NCI-H1930 (cell line): ENCODE data around the gene ACYP2.
"Not testable (repeated sequence)": the region's sequence is repeated elsewhere in the genome, so short reads cannot be mapped to it uniquely, and the experiment has no call there.

Experiments used
- DNase-seq, 2 experiments: peaks; one replicate each; lab custom pipeline; 2025; lab: John Stamatoyannopoulos, UW

Gene ACYP2

DNA sequence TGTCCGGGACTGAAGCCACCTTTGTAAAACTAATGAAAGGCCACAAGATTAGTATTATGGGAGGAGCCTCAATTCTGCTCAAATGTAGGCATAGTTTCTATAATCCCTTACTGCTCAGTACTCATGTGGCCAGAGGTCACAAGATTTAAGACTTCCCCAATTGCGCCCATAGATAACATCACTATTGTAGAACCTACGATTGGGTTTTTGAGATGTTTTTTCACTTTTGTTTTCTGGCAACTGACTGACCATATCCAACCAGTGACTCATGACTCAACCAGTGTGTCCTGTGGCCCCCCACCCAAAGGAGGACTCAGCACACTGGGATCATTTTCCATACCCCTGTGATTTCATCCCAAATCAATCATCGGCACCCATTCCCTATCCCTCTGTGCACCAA lies 155.8 kb downstream of the ACYP2 start:
- no peak for DNase-seq

DNA sequence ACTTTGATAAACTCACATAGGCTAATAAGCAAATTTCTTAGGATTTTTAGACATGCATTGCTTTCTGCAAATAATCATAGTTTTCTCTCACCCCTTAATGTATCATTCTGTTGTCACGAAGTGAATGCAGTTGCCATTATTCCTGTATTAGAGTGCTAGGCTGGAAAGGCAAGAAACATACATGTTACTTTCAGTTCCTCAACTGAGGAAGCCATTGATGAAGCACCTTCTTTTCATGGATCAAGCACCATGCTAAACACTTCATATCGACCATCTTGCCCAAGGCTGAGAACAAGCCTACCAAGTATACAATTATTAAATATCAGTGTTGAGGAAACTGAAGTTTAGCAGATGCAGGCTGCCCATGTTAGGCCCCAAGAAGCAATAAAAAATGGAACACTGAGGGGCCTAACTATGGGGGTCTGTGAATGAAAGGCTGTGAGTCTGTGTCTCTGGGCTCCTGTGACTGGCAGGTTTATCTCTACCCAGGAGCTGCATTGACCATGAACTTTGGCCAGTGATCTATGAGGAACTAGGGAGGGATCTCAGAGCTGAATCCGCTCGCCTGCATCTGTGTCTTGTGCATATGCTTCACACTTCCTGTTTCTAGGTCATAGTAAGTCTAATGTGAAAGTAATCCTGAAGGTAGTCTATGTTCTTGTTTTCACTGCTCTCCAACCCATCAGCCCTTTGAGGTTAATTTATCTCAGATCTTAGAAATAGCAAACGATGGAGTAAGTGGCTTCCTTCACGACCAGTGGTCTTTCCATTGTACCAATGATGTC lies 156.6 kb downstream of the ACYP2 start:
- DNase-seq: no peak

DNA sequence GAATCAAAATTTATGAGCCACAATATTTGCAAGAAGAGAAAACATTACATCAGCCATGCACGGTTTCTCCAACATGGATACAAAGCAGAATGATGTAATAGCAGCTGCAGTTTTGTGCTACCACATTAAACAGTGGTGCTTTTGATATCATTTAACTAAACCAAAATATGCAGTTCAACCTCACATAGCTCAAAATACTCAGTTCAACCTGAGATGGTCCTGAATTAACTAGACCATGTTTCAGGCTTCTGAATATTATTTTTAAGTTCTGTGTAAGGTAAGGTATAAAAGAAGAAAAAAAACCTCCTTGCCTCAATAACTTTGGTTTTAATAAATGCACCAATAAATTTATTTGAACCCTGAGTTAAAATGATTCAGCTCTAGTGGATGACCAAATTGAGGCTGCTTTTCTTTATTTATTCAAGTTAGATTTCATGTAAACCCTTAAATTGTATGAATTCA lies 159.4 kb downstream of the ACYP2 start:
- peak in 1 of 2 experiments; percentile 58 for DNase-seq

DNA sequence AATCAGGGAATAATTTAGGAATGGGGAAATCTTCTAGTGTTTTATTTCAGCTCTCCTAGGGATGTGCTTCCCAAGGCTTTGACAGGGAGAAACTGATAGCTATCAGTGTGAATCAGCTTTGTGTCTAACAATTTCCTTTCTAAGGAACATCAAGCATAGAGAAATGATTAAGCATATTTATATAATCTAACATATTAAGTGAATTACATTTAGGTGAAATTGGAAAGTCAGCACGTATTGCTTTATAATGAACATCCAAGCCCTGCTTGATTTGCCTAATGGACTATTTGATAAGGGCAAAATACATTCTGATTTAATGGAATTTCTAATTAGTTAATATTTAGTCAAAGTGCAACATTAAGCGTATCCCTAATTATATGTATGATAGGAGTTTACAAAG lies 160.1 kb downstream of the ACYP2 start:
- DNase-seq: no peak

DNA sequence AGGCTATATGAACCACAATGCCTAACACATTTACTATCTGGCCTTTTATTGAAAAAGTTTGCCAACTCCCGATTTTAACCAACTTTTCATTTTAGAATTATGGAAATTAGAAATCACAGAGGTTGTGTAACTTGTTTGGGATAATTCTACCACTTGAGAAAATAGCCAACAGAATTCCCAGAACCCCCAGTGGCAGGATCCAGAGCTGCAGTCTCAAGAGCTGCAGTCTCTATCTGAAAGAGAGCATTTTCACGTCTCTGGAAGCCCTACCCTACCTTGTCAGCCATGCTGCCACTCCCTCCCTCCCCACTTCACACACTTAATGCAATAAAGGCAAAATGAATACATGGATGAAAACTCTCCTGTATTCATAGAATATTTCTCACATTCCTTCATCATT lies 164.0 kb downstream of the ACYP2 start:
- DNase-seq: no peak

DNA sequence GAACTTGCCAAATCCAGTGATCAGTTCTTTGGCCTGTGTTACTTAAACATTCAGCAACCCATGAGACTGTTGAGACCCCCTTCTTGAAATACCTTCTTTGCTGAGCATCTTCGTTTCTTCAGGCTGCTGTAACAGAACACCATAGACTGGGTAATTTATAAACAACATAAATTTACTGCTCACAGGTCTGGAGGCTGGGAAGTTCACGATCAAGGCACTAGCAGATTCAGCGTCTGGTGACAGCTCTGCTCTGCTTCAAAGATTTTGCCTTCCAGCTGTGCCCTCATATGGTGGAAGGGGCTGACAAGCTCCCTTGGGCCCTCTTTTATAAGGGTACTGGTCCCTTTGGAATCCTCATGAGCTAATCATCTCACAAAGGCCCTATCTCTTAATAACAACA lies 169.4 kb downstream of the ACYP2 start:
- DNase-seq: no peak

DNA sequence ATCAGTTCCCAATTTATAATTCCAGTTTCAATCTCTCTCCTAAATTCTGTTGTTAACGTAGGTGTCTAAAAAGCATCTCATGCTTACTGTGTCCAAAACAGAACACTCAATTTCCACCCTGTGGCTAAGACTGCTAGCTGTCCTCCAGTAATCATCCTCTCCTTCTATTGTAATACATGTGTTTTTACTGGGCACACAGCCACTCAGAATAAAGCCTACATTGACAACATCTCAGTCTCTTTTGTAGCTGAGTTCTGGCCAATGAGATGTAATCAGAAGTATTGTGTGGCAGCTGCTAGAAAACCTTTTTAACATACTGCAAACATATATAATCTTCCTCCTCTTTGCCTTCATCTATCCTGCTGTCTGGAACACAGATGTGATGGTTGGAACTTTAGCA lies 170.0 kb downstream of the ACYP2 start:
- no peak for DNase-seq

DNA sequence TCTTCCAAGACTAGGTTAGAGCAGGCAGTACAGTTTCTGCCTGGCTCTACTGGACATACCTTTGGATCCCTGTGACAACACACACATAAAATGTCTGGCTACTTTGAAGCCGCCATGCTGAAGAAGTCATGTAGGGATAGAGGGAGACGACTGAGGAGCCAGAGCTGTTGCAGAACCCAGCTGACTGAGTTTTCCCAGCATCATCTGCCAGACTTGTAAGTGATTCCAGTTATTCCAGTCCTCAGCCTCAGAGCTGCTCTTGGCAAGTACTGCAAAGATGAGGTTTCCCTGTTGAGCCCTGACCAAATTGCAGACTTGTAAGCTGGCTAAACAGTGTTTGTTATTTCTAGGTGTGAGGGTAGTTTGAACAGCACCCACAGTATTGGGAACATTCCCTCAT lies 172.1 kb downstream of the ACYP2 start:
- DNase-seq: no peak

DNA sequence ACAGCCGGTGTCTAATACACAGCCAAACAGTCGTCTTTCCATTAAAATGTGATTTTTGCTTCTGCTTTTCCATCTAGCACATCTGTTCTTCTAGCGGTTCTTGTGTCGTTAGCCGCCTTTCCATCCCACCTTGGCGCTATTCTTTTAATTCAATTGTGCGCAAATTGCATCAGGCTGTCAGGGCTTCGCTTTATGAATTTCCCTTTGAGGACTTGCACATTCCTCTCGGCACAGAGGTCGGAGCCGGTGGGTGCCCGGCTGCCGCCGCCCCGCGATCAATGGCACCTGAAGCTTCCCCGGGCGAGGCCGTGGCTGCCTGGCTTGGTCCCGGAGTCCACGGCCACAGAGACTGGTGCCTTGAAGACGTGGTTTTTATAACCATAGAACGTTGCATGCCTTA lies 174.5 kb downstream of the ACYP2 start:
- no peak for DNase-seq

DNA sequence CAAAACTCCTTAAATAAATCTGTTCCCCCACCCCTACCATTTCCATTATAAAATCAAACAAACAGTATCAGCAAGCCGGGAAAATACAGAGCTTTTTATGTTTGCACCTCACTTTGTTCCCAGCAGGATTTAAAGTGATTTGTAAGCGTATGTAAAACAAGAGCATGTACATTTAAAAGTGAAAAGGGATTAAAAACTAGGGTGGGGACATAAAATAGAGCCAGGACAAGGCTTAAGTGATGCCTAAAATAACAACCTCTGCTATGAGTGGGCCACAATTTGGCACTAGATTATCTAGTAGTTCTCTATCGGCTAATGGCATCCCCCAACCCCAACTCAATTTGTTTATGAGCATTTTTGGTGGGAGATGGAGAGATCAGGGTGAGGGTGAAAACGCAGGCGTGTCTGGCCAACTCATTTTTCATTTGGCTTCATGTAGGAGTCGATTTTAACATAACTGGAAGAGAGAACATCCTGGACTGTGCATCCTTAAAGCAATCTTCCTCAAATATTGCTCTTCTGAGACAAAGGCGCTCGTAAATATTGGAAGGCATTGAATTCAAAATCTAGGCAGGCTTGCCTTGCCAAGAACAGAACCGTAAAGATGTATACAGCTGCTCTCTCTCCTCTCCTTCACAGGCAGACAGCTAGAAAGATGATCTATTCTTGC lies 175.1 kb downstream of the ACYP2 start:
- DNase-seq: no peak

DNA sequence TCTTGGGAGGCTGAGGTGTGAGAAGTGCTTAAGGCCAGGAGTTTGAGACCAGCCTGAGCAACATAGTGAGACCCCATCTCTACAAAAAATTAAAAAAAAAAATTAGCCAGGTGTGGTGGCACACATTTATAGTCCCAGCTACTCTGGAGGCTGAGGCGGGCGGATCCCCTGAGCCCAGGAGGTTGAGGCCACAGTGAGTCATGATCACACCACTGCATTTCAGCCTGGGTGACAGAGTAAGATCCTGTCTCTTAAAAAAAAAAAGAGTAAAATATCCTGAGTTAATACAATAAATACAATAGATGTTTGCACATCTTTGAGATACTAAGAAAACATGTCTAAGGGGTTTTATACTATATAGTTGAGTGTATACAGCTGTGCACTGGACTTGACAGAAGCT lies 179.2 kb downstream of the ACYP2 start:
- not testable (repeated sequence) for DNase-seq

DNA sequence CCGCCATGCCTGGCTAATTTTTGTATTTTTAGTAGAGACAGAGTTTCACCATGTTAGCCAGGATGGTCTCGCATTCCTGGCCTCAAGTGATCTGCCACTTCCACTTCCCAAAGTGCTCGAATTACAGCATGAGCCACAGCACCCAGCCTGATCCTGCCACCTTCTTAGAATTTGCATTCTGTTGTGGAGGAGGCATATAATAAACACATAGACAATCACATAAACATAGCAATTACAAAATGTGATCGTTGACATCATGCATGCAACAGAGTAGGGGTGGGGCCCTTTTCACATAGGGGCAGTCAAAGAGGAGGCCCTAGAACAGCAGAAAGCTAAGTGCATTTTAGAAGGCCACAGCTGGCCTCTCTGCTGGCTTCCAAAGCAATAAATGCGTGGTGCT lies 180.5 kb downstream of the ACYP2 start:
- DNase-seq: no peak

DNA sequence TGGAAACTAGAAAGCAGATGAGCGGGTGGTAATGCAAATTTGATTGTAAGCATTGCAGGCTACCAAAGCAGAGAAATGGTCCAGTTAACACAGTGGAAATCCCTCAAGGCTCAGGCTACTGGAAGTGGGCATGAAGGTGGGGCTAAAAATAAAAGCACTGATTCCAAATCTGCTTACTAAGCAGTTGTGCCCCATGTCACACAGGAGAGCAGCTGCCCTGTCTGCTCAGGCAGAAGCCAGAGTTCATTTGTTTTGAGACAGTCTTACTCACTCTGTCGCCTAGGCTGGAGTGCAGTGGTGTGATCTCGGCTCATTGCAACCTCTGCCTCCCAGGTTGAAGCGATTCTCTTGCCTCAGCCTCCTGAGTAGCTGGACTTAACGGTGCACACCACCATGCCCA lies 183.1 kb downstream of the ACYP2 start:
- DNase-seq: no peak

DNA sequence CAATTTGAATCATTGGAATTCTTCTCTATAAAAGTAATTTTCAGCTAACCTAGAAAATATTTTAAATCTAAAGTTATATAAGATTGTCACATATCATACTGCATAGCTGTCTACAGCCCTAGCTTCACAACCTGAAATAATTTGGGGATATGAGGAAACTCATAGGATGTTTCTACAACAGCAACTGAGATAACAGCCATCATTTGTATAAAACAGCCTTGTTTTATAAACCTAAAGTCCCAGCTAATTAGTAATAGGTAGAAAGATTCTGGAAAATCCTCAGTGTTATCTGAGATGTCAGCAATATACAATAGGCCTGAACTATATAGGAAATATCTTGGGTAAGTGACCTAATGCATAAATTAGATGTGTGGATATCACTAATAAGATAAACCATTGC lies 188.2 kb downstream of the ACYP2 start:
- no peak for DNase-seq

DNA sequence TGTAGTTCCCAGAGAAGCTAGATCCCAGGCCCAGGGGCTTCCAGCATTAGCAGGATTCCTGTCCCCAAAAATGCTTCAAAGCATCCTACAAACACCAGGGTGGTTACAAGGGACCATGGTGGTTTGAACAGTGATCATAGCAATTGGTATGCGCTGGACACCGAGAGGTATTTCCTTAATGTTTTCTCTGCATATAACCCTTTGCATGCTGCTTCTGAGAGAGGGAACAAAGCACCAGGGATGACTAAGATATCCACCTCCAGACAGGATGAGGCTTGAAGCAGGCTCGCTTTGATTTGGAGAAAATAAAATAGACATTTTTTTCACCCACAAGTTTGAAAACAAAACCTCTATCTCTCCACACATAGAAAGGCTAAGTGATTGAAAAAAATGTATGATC lies 191.1 kb downstream of the ACYP2 start:
- DNase-seq: no peak

DNA sequence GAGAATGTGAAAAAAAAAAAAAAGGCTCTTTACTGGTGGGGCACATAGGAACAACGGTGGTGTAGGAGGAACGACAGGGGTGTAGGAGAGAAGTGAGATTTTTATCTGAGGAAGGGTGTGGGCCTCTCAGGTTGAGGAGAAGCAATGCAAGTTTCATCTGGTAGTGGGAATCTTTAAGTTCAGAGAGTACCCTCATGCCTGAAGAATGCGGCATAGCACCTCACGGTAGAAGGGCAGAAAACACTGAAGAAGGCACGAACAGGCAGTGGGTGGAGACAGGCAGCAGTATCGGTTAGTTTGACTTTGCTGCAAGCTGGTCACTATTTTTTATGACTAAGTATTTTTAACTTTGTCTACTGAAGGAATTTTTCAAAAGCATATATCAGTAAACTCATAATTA lies 192.8 kb downstream of the ACYP2 start:
- no peak for DNase-seq

DNA sequence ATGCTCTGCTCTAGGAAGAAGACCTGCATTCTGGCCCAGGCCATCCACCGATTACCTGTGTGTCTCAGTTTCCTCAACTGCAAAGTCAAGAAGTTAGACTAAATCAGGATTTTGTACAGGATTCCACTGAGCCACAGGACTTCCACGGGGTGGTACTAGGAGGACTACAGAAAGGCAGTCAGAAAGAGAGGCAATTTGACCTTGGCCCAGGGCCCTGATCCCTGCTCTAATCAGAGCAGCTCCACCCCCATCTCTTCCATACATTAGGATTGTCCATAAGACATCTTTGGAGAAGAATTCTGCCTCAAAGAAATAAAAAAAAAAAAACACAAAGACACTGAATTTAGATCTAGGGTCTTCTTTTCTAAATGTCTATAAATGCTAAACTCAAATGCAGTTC lies 193.4 kb downstream of the ACYP2 start:
- no peak for DNase-seq

DNA sequence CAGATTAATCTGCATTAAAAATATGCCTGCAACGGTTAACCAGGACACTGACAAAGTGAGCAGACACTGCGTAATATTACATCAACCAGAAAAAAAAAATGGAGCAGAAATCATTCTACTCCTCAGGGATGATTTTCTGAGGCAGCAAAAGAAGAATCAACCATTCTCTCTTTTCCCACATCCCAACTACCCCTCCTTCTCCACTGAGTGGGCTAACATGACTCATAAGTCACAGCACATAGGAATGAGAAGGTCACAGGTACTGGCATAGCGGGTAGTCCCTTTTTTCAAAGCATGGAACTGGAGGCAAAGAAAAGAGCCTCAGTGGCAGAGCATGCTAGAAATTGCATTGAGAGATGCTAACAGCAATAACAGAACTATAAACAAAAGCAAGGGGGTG lies 194.9 kb downstream of the ACYP2 start:
- DNase-seq: no peak

DNA sequence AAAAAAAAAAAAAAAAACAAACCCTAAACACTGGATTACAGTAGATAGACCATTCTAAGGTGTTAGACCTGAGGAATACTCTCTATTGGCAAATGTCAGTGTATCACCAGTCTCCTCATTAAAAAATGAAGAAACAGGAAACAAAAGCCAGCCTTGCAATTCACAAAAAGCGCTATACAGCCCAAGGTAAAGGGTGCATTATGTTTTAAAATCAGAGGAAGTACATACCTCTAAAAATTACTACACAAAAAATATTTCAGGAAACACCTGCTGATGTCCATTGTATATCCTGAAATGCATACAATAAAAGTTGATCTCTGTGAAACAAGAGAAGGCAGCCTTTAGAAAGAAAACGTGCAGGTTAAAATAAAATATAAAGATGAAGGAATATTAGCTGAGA lies 195.5 kb downstream of the ACYP2 start:
- DNase-seq: no peak

DNA sequence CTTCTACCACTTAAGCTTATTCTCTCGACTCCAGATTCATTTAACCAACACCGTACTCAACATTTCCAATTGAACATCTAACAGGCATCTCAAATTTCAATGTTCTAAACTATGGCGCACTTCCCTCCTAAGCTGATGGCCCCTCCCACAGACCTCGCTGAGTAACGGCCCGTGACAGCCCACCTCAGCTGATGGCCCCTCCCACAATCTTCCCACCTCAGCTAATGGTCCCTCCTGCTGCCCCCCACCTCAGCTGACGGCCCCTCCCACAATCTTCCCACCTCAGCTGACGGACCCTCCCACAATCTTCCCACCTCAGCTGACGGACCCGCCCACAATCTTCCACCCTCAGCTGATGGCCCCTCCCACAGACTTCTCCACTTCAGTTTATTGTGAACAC lies 197.7 kb downstream of the ACYP2 start:
- DNase-seq: no peak

DNA sequence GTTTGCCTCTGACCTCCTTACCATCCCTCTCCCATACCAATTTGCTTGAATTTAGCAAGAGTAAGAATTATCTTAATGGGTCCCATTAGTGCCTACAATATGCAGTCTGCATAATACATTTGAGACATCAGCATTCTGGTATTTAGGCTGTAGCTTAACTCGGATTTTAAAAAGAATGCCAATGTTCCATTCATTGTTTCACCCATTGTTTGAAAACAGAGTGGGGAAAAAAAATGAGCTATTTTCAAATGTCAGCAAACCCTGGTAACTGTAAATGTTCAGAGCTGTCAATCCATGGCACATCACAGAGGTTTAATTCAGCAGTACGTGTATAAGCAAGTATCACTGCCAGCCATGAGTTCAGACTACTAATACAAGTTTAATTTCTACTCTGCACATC lies 202.6 kb downstream of the ACYP2 start:
- DNase-seq: no peak

DNA sequence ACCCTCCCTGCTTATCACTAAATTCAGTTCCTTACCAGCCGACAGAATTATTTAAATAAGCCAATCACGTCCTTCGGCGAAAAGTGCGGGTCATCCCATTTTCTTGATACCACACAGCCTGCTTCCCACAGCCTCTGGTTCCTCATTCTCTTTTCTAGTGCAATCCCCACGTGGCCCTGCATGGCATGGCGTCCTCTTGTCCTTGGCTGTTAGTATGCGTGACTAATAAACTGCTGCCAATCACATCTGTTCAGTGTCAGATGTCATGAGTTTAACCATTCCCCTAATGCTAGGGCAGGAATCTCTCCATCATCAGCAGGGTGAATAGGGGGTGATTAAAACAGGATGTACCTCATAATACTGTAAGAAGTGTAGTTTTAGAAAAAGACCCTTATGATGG lies 203.4 kb downstream of the ACYP2 start:
- no peak for DNase-seq

DNA sequence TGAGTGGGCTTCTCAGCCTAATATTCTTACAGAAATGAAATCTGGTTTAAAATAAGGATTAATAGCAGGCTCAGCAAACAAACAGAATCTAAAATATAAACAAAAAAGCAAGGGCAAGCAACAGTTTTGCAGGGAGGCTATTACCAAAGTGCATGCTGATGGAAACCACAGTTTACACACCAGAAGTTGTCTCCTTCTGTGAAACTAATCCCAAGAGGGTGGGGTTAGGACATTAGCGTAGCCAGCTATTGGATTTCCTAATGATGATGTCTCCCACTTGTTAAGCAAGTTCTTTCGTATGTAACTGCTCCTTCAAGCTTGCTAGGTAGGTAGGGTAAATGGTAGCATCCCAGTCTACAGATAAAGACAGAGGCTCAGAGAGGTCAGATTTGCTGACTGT lies 205.6 kb downstream of the ACYP2 start:
- no peak for DNase-seq

DNA sequence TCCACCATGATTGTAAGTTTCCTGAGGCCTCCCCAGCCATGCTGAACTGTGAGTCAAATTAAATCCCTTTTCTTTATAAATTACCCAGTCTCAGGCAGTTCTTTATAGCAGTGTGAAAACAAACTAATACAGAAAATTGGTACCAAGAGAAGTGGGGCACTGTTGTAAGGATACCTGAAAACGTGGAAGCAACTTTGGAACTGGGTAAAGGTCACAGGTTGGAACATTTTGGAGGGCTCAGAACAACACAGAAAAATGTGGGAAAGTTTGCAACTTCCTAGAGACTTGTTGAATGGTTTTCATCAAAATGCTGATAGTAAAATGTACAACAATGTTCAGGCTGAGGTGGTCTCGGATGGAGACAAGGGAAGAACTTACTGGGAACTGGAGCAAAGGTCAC lies 209.1 kb downstream of the ACYP2 start:
- DNase-seq: not testable (repeated sequence)
